ENCODE data around the gene ATRNL1.

ATRNL1 gene

GRCh38 chr10:115649217-115649616 lies 556.1 kb downstream of the ATRNL1 start:
- no peak for TF ChIP-seq CTCF (conservative IDR thresholded peaks at IDR 0.05; ENCODE audit: low read depth)
- CTCF ChIA-PET: no interaction called here

GRCh38 chr10:115653473-115653872 lies 560.3 kb downstream of the ATRNL1 start:
- no peak overlapping the region for H3K27ac ChIP-seq
- no peak for DNase-seq (ENCODE audit: low spot score)
- TF ChIP-seq CTCF (conservative IDR thresholded peaks at IDR 0.05; ENCODE audit: low read depth): no peak
- ChIA-PET CTCF (no interaction called here), POLR2A (ENCODE audit: low non-redundant PET) (no interaction called here)

More at GRCh38 chr10:115649217-115649616, 556.1 kb downstream of the ATRNL1 start:
- DNase-seq (ENCODE audit: low spot score): no peak
- POLR2A ChIA-PET (ENCODE audit: low non-redundant PET): no interaction called here
- no peak overlapping the region for H3K27ac ChIP-seq

GRCh38 chr10:115654961-115655360 lies 561.8 kb downstream of the ATRNL1 start:
- CTCF ChIA-PET: interaction anchor here (0.6 kb wide), 1 partner anchor 83 kb away, joined by 3 read pairs; no protein-coding TSS in a partner anchor
- POLR2A ChIA-PET (ENCODE audit: low non-redundant PET): no interaction called here
- no peak overlapping the region for H3K27ac ChIP-seq
- TF ChIP-seq CTCF (conservative IDR thresholded peaks at IDR 0.05; ENCODE audit: low read depth): no peak
- peak; percentile 14 for DNase-seq (ENCODE audit: low spot score)

- DNase-seq (ENCODE audit: low spot score): no peak
- H3K27ac ChIP-seq: no peak overlapping the region
- CTCF ChIA-PET: no interaction called here
- POLR2A ChIA-PET (ENCODE audit: low non-redundant PET): no interaction called here
- no peak for TF ChIP-seq CTCF (conservative IDR thresholded peaks at IDR 0.05; ENCODE audit: low read depth)
Observed at GRCh38 chr10:115657161-115657860, 564.1 kb downstream of the ATRNL1 start.

- CTCF ChIA-PET: no interaction called here
- POLR2A ChIA-PET (ENCODE audit: low non-redundant PET): no interaction called here
- TF ChIP-seq CTCF (conservative IDR thresholded peaks at IDR 0.05; ENCODE audit: low read depth): no peak
- no peak overlapping the region for H3K27ac ChIP-seq
- DNase-seq (ENCODE audit: low spot score): no peak
Observed at GRCh38 chr10:115659616-115660015, 566.5 kb downstream of the ATRNL1 start.

- TF ChIP-seq CTCF (conservative IDR thresholded peaks at IDR 0.05; ENCODE audit: low read depth): no peak
- POLR2A ChIA-PET (ENCODE audit: low non-redundant PET): no interaction called here
- CTCF ChIA-PET: no interaction called here
- no peak overlapping the region for H3K27ac ChIP-seq
- DNase-seq (ENCODE audit: low spot score): no peak
Observed at GRCh38 chr10:115660391-115660790, 567.2 kb downstream of the ATRNL1 start.

Data from RWPE1 (cell line).